Prostate gland (tissue), 2 donors: ENCODE results near the gene CAPNS1.

ENCODE experiments used
- CTCF ChIP-seq, 4 experiments: fragments of 200-600 bp in 2 of 4; fragments of 450-650 bp in 2 of 4; sonication (generic) in 2 of 4; IDR thresholded peaks; 1 replicate in 3 of 4; 2 replicates in 1 of 4; pipeline ENCODE4 v1.5.1; 2016 to 2019; ENCODE audit warnings: antibody characterized with exemption in 4 of 4, mild to moderate bottlenecking in 2 of 4, moderate library complexity in 2 of 4
- POLR2A ChIP-seq: fragments of 450-650 bp; IDR thresholded peaks from one replicate; pipeline ENCODE4 v1.6.1; 2016; ENCODE audit warnings: antibody characterized with exemption, mild to moderate bottlenecking
- POLR2AphosphoS5 ChIP-seq: sonication (generic); formaldehyde crosslinking; IDR thresholded peaks from one replicate; pipeline ENCODE4 v1.6.1; 2017; ENCODE audit warnings: antibody characterized with exemption

GRCh38 chr19:36152352-36153091 lies 12.7 kb downstream of the CAPNS1 start, which contains the start of gene COX7A1:
- TF ChIP-seq POLR2AphosphoS5 (peak; percentile 25), CTCF (IDR thresholded peaks at IDR 0.05) (no peak), POLR2A (no peak)
